ENCODE measurements around the gene UBE2J1.

GRCh38 chr6:89359561-89359960 lies 7.0 kb upstream of the UBE2J1 start:
- TF ChIP-seq CTCF (IDR thresholded peaks at IDR 0.05; ENCODE audit: low read length) (no peak), EZH2phosphoT487 (IDR thresholded peaks at IDR 0.05; ENCODE audit: low read length) (no peak)

Measured in MM.1S (cell line).